Endothelial cell of umbilical vein (primary cell): ENCODE data around the gene COLGALT1. TPM values are rescaled to one million over a fixed set of nuclear protein-coding genes. Genes with fewer than 3 reads are reported as not detected.

Source experiments
- BruUV-seq: library from RNA; stranded (reverse); fragments of 400-500 nt; replicated peaks from 2 replicates; lab custom pipeline; 2021; lab: Mats Ljungman, UMichigan
- CTCF ChIA-PET: fragments of 300-600, 350-600 bp; sonication (Branson Sonifier 250); formaldehyde crosslinking; loops from one replicate; lab custom pipeline; 2021; ENCODE audit warnings: antibody characterized with exemption, inconsistent platforms; lab: Charles Lee
- POLR2A ChIA-PET: fragments of 300-600, 350-600 bp; sonication (Branson Sonifier 250); formaldehyde crosslinking; loops from one replicate; lab custom pipeline; 2021; ENCODE audit warnings: antibody characterized with exemption, inconsistent platforms; lab: Charles Lee
- DNase-seq: peaks from one replicate; pipeline ENCODE4 v3.0.0-alpha.2; 2011; ENCODE audit warnings: low read depth, low spot score
- FAIRE-seq: peaks from 2 replicates; lab custom pipeline; 2011; peaks lifted over from hg19 to GRCh38; lab: Jason Lieb, UNC
- H2AFZ ChIP-seq: 2 replicates; pipeline ENCODE4 v1.6.0; 2012; ENCODE audit warnings: low read depth, low read length, control low read depth, inconsistent platforms
- H3K27ac ChIP-seq: 2 replicates; pipeline ENCODE4 v1.5.1; 2011; ENCODE audit warnings: low read depth, mild to moderate bottlenecking, control low read depth, low read length, moderate library complexity; ENCODE audit not compliant: insufficient read depth
- H3K27me3 ChIP-seq, 2 experiments: 2 replicates each; pipeline versions ENCODE4 v1.6.0 to v1.6.1; 2011; ENCODE audit warnings: low read length in 2 of 2, mixed read lengths in 1 of 2; ENCODE audit not compliant: control insufficient read depth in 2 of 2, insufficient read depth in 2 of 2
- H3K36me3 ChIP-seq, 2 experiments: 2 replicates in 1 of 2; 3 replicates in 1 of 2; pipeline ENCODE4 v1.5.1; 2011; ENCODE audit warnings: low read length in 2 of 2, mild to moderate bottlenecking in 1 of 2, moderate library complexity in 1 of 2; ENCODE audit not compliant: control insufficient read depth in 2 of 2, insufficient read depth in 2 of 2; ENCODE audit errors: extremely low read depth in 1 of 2
- H3K4me1 ChIP-seq: 3 replicates; pipeline ENCODE4 v1.5.1; 2011; ENCODE audit warnings: mild to moderate bottlenecking, low read length; ENCODE audit not compliant: control insufficient read depth, insufficient read depth; ENCODE audit errors: extremely low read depth
- H3K4me2 ChIP-seq: 2 replicates; pipeline ENCODE4 v1.6.1; 2011; ENCODE audit warnings: low read length, control low read depth, mixed read lengths; ENCODE audit not compliant: insufficient read depth
- H3K4me3 ChIP-seq, 3 experiments: fragments of 200-600 bp in 1 of 3; sonication (generic), shearing (Covaris generic) in 1 of 3; replicated peaks in 1 of 3; 2 replicates each; pipeline ENCODE4 v1.5.1; 2011 to 2016; ENCODE audit warnings: control low read depth in 3 of 3, low read length in 3 of 3, mild to moderate bottlenecking in 2 of 3, inconsistent platforms in 1 of 3, low read depth in 1 of 3, moderate library complexity in 1 of 3; ENCODE audit not compliant: insufficient read depth in 1 of 3
- H3K79me2 ChIP-seq: 2 replicates; pipeline ENCODE4 v1.6.0; 2012; ENCODE audit warnings: low read length, inconsistent platforms; ENCODE audit not compliant: control insufficient read depth, insufficient read depth
- H3K9ac ChIP-seq: replicated peaks from 2 replicates; pipeline ENCODE3; 2011; ENCODE audit warnings: low read length, control low read depth; ENCODE audit not compliant: insufficient read depth; ENCODE audit errors: extremely low read depth
- H3K9me1 ChIP-seq: replicated peaks from 3 replicates; pipeline ENCODE4 v1.6.0; 2011; ENCODE audit warnings: mild to moderate bottlenecking, low read length; ENCODE audit not compliant: control insufficient read depth, insufficient read depth; ENCODE audit errors: extremely low read depth
- H3K9me3 ChIP-seq: replicated peaks from 2 replicates; pipeline ENCODE4 v1.5.1; 2012; ENCODE audit warnings: low read length, inconsistent platforms; ENCODE audit not compliant: control insufficient read depth, insufficient read depth
- H4K20me1 ChIP-seq: replicated peaks from 2 replicates; pipeline ENCODE3; 2011; ENCODE audit warnings: mild to moderate bottlenecking, low read length; ENCODE audit not compliant: control insufficient read depth, insufficient read depth; ENCODE audit errors: extremely low read depth
- EZH2 ChIP-seq: IDR thresholded peaks from 2 replicates; pipeline ENCODE4 v1.6.1; 2012; ENCODE audit warnings: borderline replicate concordance, low read depth, mild to moderate bottlenecking, moderate library complexity, low read length, inconsistent platforms; ENCODE audit not compliant: severe bottlenecking
- FOS ChIP-seq: IDR thresholded peaks from 2 replicates; pipeline ENCODE4 v1.6.1; 2011; ENCODE audit warnings: mild to moderate bottlenecking, low read length, moderate library complexity, borderline replicate concordance; ENCODE audit not compliant: insufficient read depth
- GATA2 ChIP-seq: IDR thresholded peaks from 2 replicates; pipeline ENCODE4 v1.7.0; 2011; ENCODE audit warnings: low read depth, mild to moderate bottlenecking, moderate library complexity, mixed read lengths, low read length; ENCODE audit not compliant: insufficient read length, insufficient read depth
- JUN ChIP-seq: IDR thresholded peaks from 2 replicates; pipeline ENCODE4 v1.6.1; 2011; ENCODE audit warnings: borderline replicate concordance, low read depth; ENCODE audit not compliant: insufficient read length, insufficient read depth
- MAX ChIP-seq: IDR thresholded peaks from 2 replicates; pipeline ENCODE4 v1.6.1; 2011; ENCODE audit not compliant: insufficient read depth, insufficient read length
- MYC ChIP-seq: IDR thresholded peaks from one replicate; pipeline ENCODE4 v1.6.1; 2011; ENCODE audit warnings: mild to moderate bottlenecking, low read depth, low read length
- POLR2A ChIP-seq: IDR thresholded peaks from 2 replicates; pipeline ENCODE4 v1.6.1; 2012; ENCODE audit warnings: low read depth, mild to moderate bottlenecking, control low read depth, low read length
- POLR2AphosphoS5 ChIP-seq: IDR thresholded peaks from 2 replicates; pipeline ENCODE4 v1.6.1; 2012; ENCODE audit warnings: low read depth, mild to moderate bottlenecking, control low read depth, low read length, moderate library complexity; ENCODE audit not compliant: insufficient read depth
- dilution Hi-C: fragments of 300-500 bp; cut with MboI; formaldehyde crosslinking; loops from one replicate; pipeline ENCODE4 v1.15.0; 2019; ENCODE audit warnings: low sequenced_read_pairs; ENCODE audit not compliant: extremely low pct_ligation_motif_present
- intact Hi-C: fragments of 100-400 bp; cut with micrococcal nuclease; formaldehyde crosslinking; loops from one replicate; pipeline ENCODE4 v1.10.0; 2022
- polyA plus RNA-seq, 4 experiments: library from polyadenylated mRNA; depleted of rRNA in 3 of 4; stranded (reverse) in 3 of 4; unstranded in 1 of 4; fragments of >200 nt; gene quantifications; 2 replicates each; pipeline versions ENCODE4 v1.2.1 to v1.2.3, GENCODE V29; 2011 to 2012; ENCODE audit warnings: missing spikeins in 1 of 4
- total RNA-seq: library from RNA; stranded (reverse); gene quantifications from 2 replicates; pipeline ENCODE4 v1.2.3, GENCODE V29; 2021
- TF ChIP-seq, protein P1 (sequence below), 2 donors: IDR thresholded peaks; 1 replicate in 1 of 2; 2 replicates in 1 of 2; pipeline ENCODE4 v1.5.1; 2011; ENCODE audit warnings: low read length in 2 of 2, mild to moderate bottlenecking in 2 of 2, moderate library complexity in 2 of 2, control low read depth in 1 of 2, inconsistent platforms in 1 of 2, low read depth in 1 of 2; ENCODE audit not compliant: insufficient read depth in 1 of 2; ENCODE audit errors: extremely low read depth in 1 of 2

COLGALT1 gene
- total and polyA plus RNA-seq, 2 donors (not counting 3 experiments of a cell fraction or from before 2014, with no cell fraction given) = 263 to 355 TPM

GRCh38 chr19:17540174-17540573 is 15.3 kb upstream of the COLGALT1 start:
- H3K4me3 ChIP-seq = no peak overlapping the region
- no peak overlapping the region for H3K4me2 ChIP-seq
- no peaks in the 10 kb centered on the region for H4K20me1 ChIP-seq
- ChIA-PET POLR2A (no interaction called here), CTCF (interaction anchor here (0.6 to 2.2 kb wide), 8 partner anchors 10 to 226 kb away, joined by 3 to 25 read pairs (median 6); no protein-coding TSS in a partner anchor)
- H2AFZ ChIP-seq = no peak overlapping the region
- FAIRE-seq (no peak), DNase-seq (no peak)
- intact Hi-C loops = no loop called here
- dilution Hi-C loops = no loop called here
- H3K27ac ChIP-seq = no peak overlapping the region
- H3K27me3 ChIP-seq = no peaks in the 10 kb centered on the region
- no peaks in the 10 kb centered on the region for H3K9me3 ChIP-seq
- H3K79me2 ChIP-seq = no peaks in the 10 kb centered on the region
- H3K4me1 ChIP-seq = peaks cover 7% of the 10 kb centered on the region
- H3K36me3 ChIP-seq = no peaks in the 10 kb centered on the region
- no peak overlapping the region for H3K9ac ChIP-seq
- no peak for TF ChIP-seq GATA2
- TF ChIP-seq, protein P1, sequence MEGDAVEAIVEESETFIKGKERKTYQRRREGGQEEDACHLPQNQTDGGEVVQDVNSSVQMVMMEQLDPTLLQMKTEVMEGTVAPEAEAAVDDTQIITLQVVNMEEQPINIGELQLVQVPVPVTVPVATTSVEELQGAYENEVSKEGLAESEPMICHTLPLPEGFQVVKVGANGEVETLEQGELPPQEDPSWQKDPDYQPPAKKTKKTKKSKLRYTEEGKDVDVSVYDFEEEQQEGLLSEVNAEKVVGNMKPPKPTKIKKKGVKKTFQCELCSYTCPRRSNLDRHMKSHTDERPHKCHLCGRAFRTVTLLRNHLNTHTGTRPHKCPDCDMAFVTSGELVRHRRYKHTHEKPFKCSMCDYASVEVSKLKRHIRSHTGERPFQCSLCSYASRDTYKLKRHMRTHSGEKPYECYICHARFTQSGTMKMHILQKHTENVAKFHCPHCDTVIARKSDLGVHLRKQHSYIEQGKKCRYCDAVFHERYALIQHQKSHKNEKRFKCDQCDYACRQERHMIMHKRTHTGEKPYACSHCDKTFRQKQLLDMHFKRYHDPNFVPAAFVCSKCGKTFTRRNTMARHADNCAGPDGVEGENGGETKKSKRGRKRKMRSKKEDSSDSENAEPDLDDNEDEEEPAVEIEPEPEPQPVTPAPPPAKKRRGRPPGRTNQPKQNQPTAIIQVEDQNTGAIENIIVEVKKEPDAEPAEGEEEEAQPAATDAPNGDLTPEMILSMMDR (IDR thresholded peaks at IDR 0.05; ENCODE audit: extremely low read depth in 1 of 2, insufficient read depth in 1 of 2, low read depth in 1 of 2, low read length in 2 of 2) = no peak
- no peak for TF ChIP-seq MYC
- TF ChIP-seq MAX = no peak
- no peak for TF ChIP-seq FOS
- no peak for TF ChIP-seq EZH2
- TF ChIP-seq JUN = no peak
- no peak for TF ChIP-seq POLR2A
- TF ChIP-seq POLR2AphosphoS5 = no peak
- no peaks in the 10 kb centered on the region for H3K9me1 ChIP-seq
- BruUV-seq = no TSS peak
